H1 (cell line): ENCODE data around the gene INF2. TPM values are rescaled to one million over a fixed set of nuclear protein-coding genes. Genes with fewer than 3 reads are reported as not detected.

Experiments
- CHD1 ChIP-seq: IDR thresholded peaks from 2 replicates; pipeline ENCODE4 v1.6.1; 2012; ENCODE audit warnings: low read depth, low read length, improper control_type of control experiment
- GABPA ChIP-seq: IDR thresholded peaks from 2 replicates; pipeline ENCODE4 v1.6.1; 2011; ENCODE audit warnings: mild to moderate bottlenecking, low read length, moderate library complexity, borderline replicate concordance; ENCODE audit not compliant: insufficient read depth
- RBBP5 ChIP-seq: IDR thresholded peaks from 2 replicates; pipeline ENCODE4 v1.7.1; 2012; ENCODE audit warnings: low read depth, mild to moderate bottlenecking, inconsistent platforms, low read length, moderate library complexity, borderline replicate concordance
- SP2 ChIP-seq: IDR thresholded peaks from 2 replicates; pipeline ENCODE4 v1.6.1; 2012; ENCODE audit warnings: mild to moderate bottlenecking, low read length, inconsistent platforms
- TEAD4 ChIP-seq: IDR thresholded peaks from 2 replicates; pipeline ENCODE4 v1.6.1; 2012; ENCODE audit warnings: low read depth, low read length, inconsistent platforms, mixed read lengths
- YY1 ChIP-seq: IDR thresholded peaks from 2 replicates; pipeline ENCODE4 v1.6.1; 2011; ENCODE audit warnings: low read depth, mild to moderate bottlenecking, low read length
- polyA plus RNA-seq, 7 experiments: library from polyadenylated mRNA; depleted of rRNA in 3 of 7; stranded (reverse) in 5 of 7; unstranded in 2 of 7; fragments of >200 nt in 5 of 7; fragments of 200-250 nt in 2 of 7; gene quantifications; 1 replicate in 5 of 7; 2 replicates in 1 of 7; 4 replicates in 1 of 7; pipeline versions ENCODE4 v1.2.1 to v1.2.3, GENCODE V29; 2011 to 2013; ENCODE audit warnings: missing spikeins in 2 of 7, mixed read lengths in 2 of 7
- total RNA-seq: library from RNA; stranded (reverse); fragmentation: NEBNext Ultra II Directional; extraction: Animal tissue kit (Norgen Biotek cat#: 25700); gene quantifications from 2 replicates; pipeline ENCODE4 v1.2.1, GENCODE V29; 2021
- TF ChIP-seq, protein P1 (sequence below): fragments of 300-600 bp; sonication (generic); IDR thresholded peaks from 2 replicates; pipeline ENCODE4 v1.7.1; 2012; ENCODE audit warnings: low read length, moderate library complexity, mild to moderate bottlenecking, inconsistent platforms; ENCODE audit not compliant: insufficient replicate concordance

The INF2 gene
- total and polyA plus RNA-seq, 2 of the 8 experiments (the other 6 are each of a cell fraction or from before 2014, with no cell fraction given) = 29.1 to 59.5 TPM

DNA sequence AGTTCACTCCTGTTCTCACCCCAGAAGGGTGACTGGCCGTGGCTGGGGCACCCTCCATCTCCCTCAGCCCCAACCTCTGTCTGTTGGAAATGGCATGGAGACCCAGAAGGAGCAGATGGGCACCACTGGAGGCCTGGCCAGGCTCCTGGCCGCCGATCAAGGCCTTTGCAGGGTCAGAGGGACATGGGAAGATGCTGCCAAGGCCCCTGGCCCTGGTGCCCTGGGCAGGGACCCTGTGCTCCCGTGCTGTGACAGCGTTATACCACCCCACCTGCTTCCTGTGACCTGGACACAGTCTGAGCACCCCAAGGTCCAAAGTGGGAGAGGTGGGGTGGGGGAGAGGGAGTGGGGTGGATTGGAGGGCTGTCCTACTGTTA, 3.5 kb downstream of the INF2 start (continued):
- TF ChIP-seq, protein P1, sequence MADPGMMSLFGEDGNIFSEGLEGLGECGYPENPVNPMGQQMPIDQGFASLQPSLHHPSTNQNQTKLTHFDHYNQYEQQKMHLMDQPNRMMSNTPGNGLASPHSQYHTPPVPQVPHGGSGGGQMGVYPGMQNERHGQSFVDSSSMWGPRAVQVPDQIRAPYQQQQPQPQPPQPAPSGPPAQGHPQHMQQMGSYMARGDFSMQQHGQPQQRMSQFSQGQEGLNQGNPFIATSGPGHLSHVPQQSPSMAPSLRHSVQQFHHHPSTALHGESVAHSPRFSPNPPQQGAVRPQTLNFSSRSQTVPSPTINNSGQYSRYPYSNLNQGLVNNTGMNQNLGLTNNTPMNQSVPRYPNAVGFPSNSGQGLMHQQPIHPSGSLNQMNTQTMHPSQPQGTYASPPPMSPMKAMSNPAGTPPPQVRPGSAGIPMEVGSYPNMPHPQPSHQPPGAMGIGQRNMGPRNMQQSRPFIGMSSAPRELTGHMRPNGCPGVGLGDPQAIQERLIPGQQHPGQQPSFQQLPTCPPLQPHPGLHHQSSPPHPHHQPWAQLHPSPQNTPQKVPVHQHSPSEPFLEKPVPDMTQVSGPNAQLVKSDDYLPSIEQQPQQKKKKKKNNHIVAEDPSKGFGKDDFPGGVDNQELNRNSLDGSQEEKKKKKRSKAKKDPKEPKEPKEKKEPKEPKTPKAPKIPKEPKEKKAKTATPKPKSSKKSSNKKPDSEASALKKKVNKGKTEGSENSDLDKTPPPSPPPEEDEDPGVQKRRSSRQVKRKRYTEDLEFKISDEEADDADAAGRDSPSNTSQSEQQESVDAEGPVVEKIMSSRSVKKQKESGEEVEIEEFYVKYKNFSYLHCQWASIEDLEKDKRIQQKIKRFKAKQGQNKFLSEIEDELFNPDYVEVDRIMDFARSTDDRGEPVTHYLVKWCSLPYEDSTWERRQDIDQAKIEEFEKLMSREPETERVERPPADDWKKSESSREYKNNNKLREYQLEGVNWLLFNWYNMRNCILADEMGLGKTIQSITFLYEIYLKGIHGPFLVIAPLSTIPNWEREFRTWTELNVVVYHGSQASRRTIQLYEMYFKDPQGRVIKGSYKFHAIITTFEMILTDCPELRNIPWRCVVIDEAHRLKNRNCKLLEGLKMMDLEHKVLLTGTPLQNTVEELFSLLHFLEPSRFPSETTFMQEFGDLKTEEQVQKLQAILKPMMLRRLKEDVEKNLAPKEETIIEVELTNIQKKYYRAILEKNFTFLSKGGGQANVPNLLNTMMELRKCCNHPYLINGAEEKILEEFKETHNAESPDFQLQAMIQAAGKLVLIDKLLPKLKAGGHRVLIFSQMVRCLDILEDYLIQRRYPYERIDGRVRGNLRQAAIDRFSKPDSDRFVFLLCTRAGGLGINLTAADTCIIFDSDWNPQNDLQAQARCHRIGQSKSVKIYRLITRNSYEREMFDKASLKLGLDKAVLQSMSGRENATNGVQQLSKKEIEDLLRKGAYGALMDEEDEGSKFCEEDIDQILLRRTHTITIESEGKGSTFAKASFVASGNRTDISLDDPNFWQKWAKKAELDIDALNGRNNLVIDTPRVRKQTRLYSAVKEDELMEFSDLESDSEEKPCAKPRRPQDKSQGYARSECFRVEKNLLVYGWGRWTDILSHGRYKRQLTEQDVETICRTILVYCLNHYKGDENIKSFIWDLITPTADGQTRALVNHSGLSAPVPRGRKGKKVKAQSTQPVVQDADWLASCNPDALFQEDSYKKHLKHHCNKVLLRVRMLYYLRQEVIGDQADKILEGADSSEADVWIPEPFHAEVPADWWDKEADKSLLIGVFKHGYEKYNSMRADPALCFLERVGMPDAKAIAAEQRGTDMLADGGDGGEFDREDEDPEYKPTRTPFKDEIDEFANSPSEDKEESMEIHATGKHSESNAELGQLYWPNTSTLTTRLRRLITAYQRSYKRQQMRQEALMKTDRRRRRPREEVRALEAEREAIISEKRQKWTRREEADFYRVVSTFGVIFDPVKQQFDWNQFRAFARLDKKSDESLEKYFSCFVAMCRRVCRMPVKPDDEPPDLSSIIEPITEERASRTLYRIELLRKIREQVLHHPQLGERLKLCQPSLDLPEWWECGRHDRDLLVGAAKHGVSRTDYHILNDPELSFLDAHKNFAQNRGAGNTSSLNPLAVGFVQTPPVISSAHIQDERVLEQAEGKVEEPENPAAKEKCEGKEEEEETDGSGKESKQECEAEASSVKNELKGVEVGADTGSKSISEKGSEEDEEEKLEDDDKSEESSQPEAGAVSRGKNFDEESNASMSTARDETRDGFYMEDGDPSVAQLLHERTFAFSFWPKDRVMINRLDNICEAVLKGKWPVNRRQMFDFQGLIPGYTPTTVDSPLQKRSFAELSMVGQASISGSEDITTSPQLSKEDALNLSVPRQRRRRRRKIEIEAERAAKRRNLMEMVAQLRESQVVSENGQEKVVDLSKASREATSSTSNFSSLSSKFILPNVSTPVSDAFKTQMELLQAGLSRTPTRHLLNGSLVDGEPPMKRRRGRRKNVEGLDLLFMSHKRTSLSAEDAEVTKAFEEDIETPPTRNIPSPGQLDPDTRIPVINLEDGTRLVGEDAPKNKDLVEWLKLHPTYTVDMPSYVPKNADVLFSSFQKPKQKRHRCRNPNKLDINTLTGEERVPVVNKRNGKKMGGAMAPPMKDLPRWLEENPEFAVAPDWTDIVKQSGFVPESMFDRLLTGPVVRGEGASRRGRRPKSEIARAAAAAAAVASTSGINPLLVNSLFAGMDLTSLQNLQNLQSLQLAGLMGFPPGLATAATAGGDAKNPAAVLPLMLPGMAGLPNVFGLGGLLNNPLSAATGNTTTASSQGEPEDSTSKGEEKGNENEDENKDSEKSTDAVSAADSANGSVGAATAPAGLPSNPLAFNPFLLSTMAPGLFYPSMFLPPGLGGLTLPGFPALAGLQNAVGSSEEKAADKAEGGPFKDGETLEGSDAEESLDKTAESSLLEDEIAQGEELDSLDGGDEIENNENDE = no peak
- TF ChIP-seq TEAD4 = no peak
- TF ChIP-seq SP2 = no peak
- no peak for TF ChIP-seq RBBP5
- TF ChIP-seq CHD1 = no peak
- TF ChIP-seq YY1 = no peak
- TF ChIP-seq GABPA = no peak
